ENCODE results near the gene SYMPK.

SYMPK gene

GRCh38 chr19:45825263-45825605, 37.7 kb downstream of the SYMPK start:
- no peak for DNase-seq (ENCODE audit: low read depth)

- DNase-seq (ENCODE audit: low read depth) = no peak
These were observed 38.2 kb downstream of the SYMPK start for GRCh38 chr19:45824531-45825262.

DNA sequence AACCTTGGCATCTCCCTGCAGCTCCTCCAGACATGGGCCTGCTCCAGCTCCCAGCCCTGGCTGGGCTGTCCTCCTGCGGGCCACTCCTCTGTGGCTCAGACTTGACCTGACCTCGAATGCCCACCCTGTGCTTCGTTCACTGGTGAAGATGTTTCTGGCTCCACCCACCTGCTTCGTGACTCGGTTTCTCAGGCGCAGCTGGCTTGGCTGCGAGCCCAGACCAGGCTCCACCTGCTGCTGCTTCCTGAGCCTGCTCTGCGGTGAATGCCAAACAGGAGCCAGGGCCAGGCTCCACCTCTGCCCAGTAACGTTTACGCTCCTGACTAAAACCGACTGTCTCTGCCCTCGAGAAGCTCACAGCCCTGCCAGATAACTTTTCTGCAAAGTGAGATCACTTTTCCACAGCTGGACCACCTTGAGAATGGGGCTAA, 38.9 kb downstream of the SYMPK start:
- no peak for DNase-seq (ENCODE audit: low read depth)

GRCh38 chr19:45823182-45823581, 39.8 kb downstream of the SYMPK start:
- no peak for DNase-seq (ENCODE audit: low read depth)

GRCh38 chr19:45822716-45823115, 40.2 kb downstream of the SYMPK start:
- DNase-seq (ENCODE audit: low read depth) = no peak

DNA sequence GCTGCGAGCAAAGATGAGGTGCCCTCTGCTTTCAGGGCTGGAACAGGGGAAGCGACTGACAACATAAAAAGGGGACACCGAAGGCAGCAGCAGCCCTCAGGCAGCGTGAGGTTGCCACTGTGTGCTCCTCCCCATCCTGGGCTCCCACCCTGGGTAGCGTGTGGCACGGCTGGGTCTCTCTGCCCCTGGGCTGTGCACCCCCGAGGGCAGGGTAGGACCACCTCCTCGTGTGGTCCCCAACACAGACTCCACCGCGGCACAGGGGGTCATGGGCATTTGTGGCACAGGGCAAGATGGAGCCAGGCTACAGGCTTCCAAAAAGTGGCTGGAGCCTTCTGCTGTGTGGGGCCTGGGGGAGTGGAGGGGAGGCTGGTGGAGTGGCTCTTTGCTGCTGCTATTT, 41.4 kb downstream of the SYMPK start:
- DNase-seq (ENCODE audit: low read depth) = no peak

DNA sequence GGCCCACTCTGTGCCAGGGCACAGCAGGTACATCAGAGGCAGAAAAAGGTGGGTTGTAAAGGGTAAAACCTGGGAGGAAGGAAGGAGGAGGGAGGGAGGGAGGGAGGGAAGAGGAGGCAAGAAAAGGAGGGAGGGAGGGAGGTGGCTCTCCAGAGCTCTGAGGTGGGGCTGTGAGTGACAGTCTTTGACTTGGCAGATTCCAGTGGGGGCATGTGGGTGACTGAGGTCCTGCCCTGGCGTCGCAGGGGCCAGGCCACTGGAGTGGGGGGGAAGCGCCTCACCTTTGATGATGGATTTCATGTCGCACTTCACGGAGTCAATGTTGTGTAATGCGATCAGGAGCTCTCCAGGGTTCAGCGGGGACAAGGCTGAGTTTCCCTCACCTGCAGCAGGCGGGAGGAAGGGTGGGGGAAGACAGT, 41.8 kb downstream of the SYMPK start:
- no peak for DNase-seq (ENCODE audit: low read depth)

GRCh38 chr19:45820413-45821102, 42.4 kb downstream of the SYMPK start:
- DNase-seq (ENCODE audit: low read depth) = no peak

GRCh38 chr19:45819769-45820168, 43.2 kb downstream of the SYMPK start:
- DNase-seq (ENCODE audit: low read depth) = no peak

- DNase-seq (ENCODE audit: low read depth) = no peak
These were observed 45.1 kb downstream of the SYMPK start for GRCh38 chr19:45817725-45818301.

DNA sequence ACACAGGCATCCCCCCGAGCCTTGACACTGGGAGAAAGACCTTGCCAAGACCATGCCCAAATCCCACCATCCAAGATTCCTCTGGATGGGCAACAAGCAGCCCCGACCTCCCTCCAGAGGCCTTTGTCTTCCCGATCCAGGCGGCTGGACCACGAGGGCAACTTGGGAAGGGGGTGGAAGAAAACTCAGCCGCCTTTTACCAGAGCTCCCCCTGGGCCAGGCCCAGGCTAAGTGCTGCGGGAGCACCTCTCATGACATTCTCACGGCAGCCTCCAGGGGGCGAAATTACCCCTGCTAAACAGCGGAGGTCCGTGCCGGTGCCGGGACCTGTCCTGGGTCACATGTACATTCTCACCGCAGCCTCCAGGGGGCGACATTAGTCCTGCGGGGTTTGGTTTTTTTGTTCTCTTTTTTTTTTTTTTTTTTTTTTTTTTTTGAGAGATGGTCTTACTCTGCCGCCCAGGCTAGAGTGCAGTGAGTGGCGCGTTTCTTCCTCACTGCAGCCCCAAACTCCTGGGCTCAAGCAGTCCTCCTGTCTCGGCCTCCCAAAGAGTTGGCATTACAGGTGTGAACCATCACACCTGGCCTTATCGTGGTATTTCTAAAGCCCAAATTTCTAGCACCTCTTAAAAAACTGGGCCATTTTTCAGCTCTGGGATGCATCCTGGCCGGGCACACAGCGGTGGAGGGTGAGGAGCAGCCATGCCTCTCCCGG, 45.8 kb downstream of the SYMPK start:
- DNase-seq (ENCODE audit: low read depth) = peak; percentile 98

DNA sequence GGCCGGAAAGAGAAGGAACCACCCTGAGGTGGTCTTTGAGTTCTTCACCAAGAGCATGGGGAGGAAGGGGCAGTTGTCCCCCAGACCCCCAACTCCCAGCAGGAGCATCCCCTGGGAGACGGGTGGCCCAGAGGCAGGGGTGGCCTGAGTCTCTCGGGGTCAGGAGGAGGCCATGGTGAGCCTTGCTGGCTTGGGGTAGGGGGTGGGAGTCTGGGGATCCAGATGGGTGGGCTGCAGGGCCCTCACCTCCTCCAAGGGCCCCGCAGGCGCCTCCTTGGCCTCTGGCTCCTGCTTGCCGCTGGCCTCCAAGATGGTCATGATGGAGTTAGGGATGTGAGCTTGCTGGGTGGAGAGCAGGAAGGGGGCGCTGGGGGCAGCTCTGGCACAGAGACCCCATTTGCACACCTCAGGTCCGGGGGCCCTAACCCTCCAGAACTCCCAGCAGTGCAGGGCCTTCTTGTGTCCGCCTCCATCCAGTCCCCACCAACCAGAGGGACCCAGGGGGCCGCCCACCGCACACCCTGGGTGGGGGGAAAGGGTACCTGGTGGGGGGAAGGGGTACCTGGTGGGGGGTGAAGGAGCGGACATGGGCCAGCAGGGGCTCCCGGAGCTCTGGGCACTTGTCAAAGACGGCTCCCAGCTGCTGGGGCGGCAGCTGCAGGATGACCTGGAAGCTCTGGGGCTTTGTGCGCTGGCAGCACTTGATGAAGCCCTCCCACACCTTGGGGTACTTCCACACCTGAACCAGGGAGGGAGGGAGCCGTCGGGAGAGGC, 46.5 kb downstream of the SYMPK start:
- no peak for DNase-seq (ENCODE audit: low read depth)

GRCh38 chr19:45815481-45816216, 47.3 kb downstream of the SYMPK start:
- no peak for DNase-seq (ENCODE audit: low read depth)

DNA sequence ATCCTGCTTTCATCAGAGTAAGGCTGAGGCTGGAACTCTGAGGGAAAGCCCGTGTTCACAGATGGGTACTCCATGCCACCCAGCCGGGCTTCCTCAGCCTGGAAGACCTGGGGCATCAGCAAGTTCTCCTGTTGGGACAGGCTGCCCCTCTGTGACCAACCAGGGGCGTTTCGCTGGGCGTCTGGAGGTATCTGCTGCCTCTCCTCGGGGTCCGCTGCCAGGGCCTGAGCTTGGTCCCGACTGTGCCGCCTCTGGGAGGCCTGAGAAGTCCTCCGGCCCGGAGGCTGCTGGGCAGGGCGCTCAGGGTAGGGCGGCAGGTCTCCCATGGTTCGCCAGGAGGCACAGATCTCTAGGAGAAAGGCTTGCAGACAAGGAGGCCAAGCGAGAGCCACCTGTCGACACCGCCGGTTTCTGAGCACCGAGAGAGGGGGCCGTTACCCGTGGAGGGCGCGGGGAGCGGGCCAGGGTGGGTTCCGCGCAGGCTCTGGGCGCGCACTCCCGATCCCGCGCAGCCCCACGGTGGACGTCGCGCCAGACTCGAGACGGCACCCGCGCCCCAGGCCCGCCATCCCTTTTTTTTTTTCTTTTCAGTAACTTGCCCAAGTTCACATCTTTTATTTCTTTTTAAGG, 48.0 kb downstream of the SYMPK start, which contains the start of gene RSPH6A:
Gene RSPH6A (minus strand): TSS at position 458 of the 630 bp plus-strand sequence. CDS start 132 bp downstream, at position 326.
- DNase-seq (ENCODE audit: low read depth) = no peak

DNA sequence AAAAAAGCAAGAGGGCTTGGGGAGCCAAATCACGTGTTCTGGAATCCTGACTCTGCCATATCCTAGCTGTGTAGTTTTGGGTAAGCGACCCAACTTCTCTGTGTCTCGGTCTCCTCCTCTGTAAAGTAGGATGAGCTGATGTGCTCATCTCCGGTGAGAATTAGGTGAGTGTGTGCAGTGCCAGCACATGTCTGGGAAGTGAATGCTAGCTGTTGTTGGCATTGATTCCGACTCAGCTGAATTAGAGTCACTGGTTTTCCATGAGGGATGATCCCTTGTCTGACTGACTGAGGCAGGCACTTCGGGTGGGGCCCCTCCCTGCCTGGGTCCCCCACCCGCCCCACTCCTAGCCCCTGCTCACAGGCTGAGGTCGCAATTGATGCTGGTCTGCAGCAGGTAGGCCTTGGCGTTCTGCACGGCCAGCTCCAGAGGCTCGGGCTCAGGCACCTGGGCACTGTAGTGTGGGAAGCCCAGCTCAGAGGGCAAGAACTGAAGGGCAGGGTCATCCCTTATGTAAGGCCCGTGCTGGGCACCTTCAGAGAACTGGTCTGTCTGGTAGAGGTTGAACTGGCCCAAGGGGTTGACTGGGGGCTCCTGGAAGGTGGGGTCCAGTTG, 48.7 kb downstream of the SYMPK start:
- DNase-seq (ENCODE audit: low read depth) = no peak

DNA sequence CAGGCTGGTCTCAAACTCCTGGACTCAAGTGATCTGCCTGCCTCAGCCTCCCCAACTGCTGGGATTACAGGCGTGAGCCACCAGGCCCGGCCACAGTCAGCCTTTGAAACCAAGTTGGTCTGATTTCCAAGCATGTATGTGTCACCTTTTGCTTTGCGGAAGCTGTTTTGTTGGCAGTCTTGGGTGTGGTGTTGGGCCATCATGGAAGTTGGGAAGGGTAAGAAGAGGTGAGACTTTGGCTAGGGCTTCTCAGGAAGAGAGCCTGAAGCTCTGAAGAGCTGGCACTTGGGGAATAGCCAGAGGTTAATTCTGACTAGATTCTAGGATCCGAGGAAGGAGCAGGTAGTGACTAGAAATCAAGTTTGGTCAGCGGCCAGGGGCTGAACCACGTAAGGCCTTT, 50.6 kb downstream of the SYMPK start:
- DNase-seq (ENCODE audit: low read depth) = no peak

DNA sequence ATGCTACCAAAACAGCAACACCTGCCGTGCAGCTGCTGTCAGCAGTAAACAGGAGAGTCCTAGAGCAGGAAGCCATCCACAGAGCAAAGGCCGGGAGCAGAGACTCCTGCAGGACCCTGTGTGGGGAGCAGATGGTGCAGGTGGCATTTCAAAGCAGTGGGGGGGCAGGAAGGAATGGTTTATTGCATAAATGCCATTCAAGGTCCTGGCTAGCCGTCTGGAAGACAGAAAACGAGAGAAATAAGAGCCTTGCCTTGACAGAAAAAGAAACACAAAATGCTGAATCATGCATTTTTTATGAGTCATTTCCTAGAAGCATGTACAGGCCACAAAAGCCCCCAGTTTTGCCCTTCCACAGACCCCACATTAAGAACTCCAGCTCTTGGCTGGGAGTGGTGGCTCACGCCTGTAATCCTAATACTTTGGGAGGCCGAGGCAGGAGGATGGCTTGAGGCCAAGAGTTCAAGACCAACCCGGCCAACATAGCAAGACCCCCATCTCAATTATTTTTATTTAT, 53.2 kb downstream of the SYMPK start:
- DNase-seq (ENCODE audit: low read depth) = no peak

DNA sequence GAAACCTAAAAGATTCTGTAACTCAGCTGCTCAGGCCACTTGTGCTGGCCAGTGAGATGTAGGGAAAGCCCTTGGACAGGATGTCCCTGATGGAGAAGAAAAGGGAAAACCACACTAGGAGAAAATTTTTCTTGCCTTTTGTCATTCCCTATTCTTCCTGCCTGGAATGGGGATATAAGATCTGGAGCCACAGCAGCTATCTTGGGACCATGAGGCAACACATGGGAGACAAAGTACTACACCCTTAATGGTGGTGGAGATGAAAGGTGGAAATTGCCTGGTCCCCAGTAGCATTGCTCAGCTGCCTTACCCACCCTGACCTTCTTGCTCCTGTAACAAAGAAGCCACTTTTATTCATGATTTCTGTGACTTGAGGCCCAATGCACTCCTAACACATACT, 57.2 kb downstream of the SYMPK start:
- DNase-seq (ENCODE audit: low read depth) = no peak

DNA sequence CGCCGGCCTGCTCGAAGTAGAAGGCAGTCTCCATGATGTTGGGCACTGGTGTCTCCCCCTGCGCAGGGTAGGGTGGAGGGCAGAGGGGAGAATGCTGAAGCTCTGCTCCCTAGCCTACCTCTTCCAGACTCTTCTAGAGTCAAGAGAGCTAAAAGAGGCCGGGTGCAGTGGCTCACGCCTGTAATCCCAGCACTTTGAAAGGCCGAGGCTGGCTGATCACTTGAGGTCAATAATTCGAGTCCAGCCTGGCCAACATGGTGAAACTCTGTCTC, 58.1 kb downstream of the SYMPK start:
- no peak for DNase-seq (ENCODE audit: low read depth)

Data from stimulated activated CD8-positive, alpha-beta memory T cell treated with anti-CD3 and anti-CD28 coated beads, Interleukin-7, amount 100 ng/mL, for 24 hours (primary cell).